GM23338 (cell line): Measurements from ENCODE around the gene FAM83C. TPM values are rescaled to one million over a fixed set of nuclear protein-coding genes. Genes with fewer than 3 reads are reported as not detected.
A peak's percentile ranks its signal among the peaks of the same experiment; 100 is the strongest.

ENCODE experiments used
- ATAC-seq: fragments of 200-7000 bp; cut with Tn5 transposase; 3 replicates; pipeline ENCODE4 v1.9.1; 2020
- DNase-seq: peaks from one replicate; pipeline ENCODE4 v3.0.0-alpha.2; 2015; ENCODE audit warnings: low spot score
- H2AFZ ChIP-seq: fragments of 200-600 bp; sonication (generic); 2 replicates; pipeline ENCODE4 v1.8.0; 2016; ENCODE audit warnings: antibody characterized with exemption, mild to moderate bottlenecking, moderate library complexity
- H3F3A ChIP-seq: fragments of 200-600 bp; sonication (generic); replicated peaks from 2 replicates; pipeline ENCODE4 v1.8.0; 2017; ENCODE audit warnings: antibody characterized with exemption, mixed run types, low read depth
- H3K27ac ChIP-seq: fragments of 200-600 bp; sonication (generic); 2 replicates; pipeline ENCODE4 v1.6.1; 2016; ENCODE audit warnings: low read depth
- H3K27me3 ChIP-seq: fragments of 200-600 bp; sonication (generic); 2 replicates; pipeline ENCODE4 v1.8.0; 2016; ENCODE audit warnings: mild to moderate bottlenecking, mixed run types, moderate library complexity; ENCODE audit not compliant: insufficient read depth
- H3K36me3 ChIP-seq: fragments of 200-600 bp; sonication (generic); 2 replicates; pipeline ENCODE4 v1.8.0; 2016; ENCODE audit warnings: mild to moderate bottlenecking; ENCODE audit not compliant: insufficient read depth
- H3K4me1 ChIP-seq: fragments of 200-600 bp; sonication (generic); 2 replicates; pipeline ENCODE4 v1.8.0; 2016; ENCODE audit warnings: mild to moderate bottlenecking, moderate library complexity; ENCODE audit not compliant: insufficient read depth
- H3K4me2 ChIP-seq: fragments of 200-600 bp; sonication (generic); 2 replicates; pipeline ENCODE4 v1.7.1; 2017; ENCODE audit warnings: mixed run types
- H3K4me3 ChIP-seq: fragments of 200-600 bp; sonication (generic); 2 replicates; pipeline ENCODE4 v1.6.1; 2016; ENCODE audit warnings: mixed run types
- H3K79me2 ChIP-seq: fragments of 200-600 bp; sonication (generic); replicated peaks from 2 replicates; pipeline ENCODE4 v1.8.0; 2017; ENCODE audit warnings: mild to moderate bottlenecking; ENCODE audit not compliant: insufficient read depth
- H3K9me2 ChIP-seq: fragments of 200-600 bp; sonication (generic); 2 replicates; pipeline ENCODE4 v1.8.0; 2017; ENCODE audit not compliant: insufficient read depth
- H4K20me1 ChIP-seq: fragments of 200-600 bp; sonication (generic); replicated peaks from 2 replicates; pipeline ENCODE4 v1.8.0; 2017; ENCODE audit warnings: mild to moderate bottlenecking; ENCODE audit not compliant: insufficient read depth
- H3K27ac Mint-ChIP-seq: 2 replicates; pipeline ENCODE4 v1.8.0; 2020; ENCODE audit warnings: inconsistent platforms, mild to moderate bottlenecking, moderate library complexity, mixed read lengths
- H3K27me3 Mint-ChIP-seq: 3 replicates; pipeline ENCODE4 v1.8.0; 2022; ENCODE audit warnings: low read depth, mild to moderate bottlenecking, moderate library complexity, mixed read lengths, inconsistent platforms; ENCODE audit not compliant: insufficient read depth, poor library complexity
- H3K36me3 Mint-ChIP-seq: 3 replicates; pipeline ENCODE4 v1.8.0; 2021; ENCODE audit warnings: low read depth, mild to moderate bottlenecking, inconsistent platforms, moderate library complexity, mixed read lengths
- H3K4me1 Mint-ChIP-seq: 3 replicates; pipeline ENCODE4 v1.8.0; 2020; ENCODE audit warnings: mild to moderate bottlenecking, inconsistent platforms, mixed read lengths
- H3K4me3 Mint-ChIP-seq: 3 replicates; pipeline ENCODE4 v1.8.0; 2021; ENCODE audit warnings: moderate library complexity, mild to moderate bottlenecking, inconsistent platforms, mixed read lengths
- H3K9me3 Mint-ChIP-seq: 3 replicates; pipeline ENCODE4 v1.8.0; 2020; ENCODE audit warnings: moderate library complexity, mild to moderate bottlenecking, inconsistent platforms, mixed read lengths
- CREB1 ChIP-seq: fragments of 250-450 bp; sonication (Bioruptor Pico); IDR thresholded peaks from 2 replicates; pipeline ENCODE4 v1.5.0; 2020; ENCODE audit warnings: low read depth, mild to moderate bottlenecking, moderate library complexity
- CTCF ChIP-seq, 2 experiments: fragments of 200-600 bp in 1 of 2; sonication (generic) in 1 of 2; conservative IDR thresholded peaks; 2 replicates each; pipeline versions ENCODE4 v1.5.1 to v1.6.1; 2016 to 2017; ENCODE audit warnings: antibody characterized with exemption in 2 of 2, low read depth in 2 of 2, mild to moderate bottlenecking in 2 of 2, moderate library complexity in 1 of 2
- ETS1 ChIP-seq: IDR thresholded peaks from 2 replicates; pipeline ENCODE4 v1.6.1; 2016; ENCODE audit warnings: antibody characterized with exemption
- EZH2phosphoT487 ChIP-seq: fragments of 200-600 bp; sonication (generic); IDR thresholded peaks from one replicate; pipeline ENCODE4 v1.8.1; 2018; ENCODE audit warnings: antibody characterized with exemption; ENCODE audit not compliant: unreplicated experiment
- NANOG ChIP-seq: IDR thresholded peaks from 2 replicates; pipeline ENCODE4 v1.6.1; 2016; ENCODE audit warnings: antibody characterized with exemption, borderline replicate concordance
- POLR2AphosphoS5 ChIP-seq: IDR thresholded peaks from 2 replicates; pipeline ENCODE4 v1.6.1; 2016; ENCODE audit warnings: antibody characterized with exemption, low read depth
- STAT1 ChIP-seq: IDR thresholded peaks from one replicate; pipeline ENCODE4 v1.6.1; 2016; ENCODE audit warnings: antibody characterized with exemption; ENCODE audit not compliant: unreplicated experiment
- ZNF462 ChIP-seq: fragments of 250-450 bp; sonication (Bioruptor Pico); IDR thresholded peaks from 2 replicates; pipeline ENCODE4 v1.5.0; 2020; ENCODE audit warnings: mild to moderate bottlenecking, moderate library complexity
- polyA plus RNA-seq: library from polyadenylated mRNA; unstranded; fragments of >200 nt; fragmentation: Nextera tagmentation; extraction: Ambion mirVana; gene quantifications from 2 replicates; pipeline ENCODE4 v1.2.1, GENCODE V29; 2016
- total RNA-seq: library from RNA; depleted of rRNA; stranded (reverse); fragments of >200 nt; shearing (Covaris generic); gene quantifications from 2 replicates; pipeline ENCODE4 v1.2.3, GENCODE V29; 2014

Gene FAM83C
- total and polyA plus RNA-seq, 2 experiments from 2014 or later, result 0.10 TPM; not detected in 1

DNA sequence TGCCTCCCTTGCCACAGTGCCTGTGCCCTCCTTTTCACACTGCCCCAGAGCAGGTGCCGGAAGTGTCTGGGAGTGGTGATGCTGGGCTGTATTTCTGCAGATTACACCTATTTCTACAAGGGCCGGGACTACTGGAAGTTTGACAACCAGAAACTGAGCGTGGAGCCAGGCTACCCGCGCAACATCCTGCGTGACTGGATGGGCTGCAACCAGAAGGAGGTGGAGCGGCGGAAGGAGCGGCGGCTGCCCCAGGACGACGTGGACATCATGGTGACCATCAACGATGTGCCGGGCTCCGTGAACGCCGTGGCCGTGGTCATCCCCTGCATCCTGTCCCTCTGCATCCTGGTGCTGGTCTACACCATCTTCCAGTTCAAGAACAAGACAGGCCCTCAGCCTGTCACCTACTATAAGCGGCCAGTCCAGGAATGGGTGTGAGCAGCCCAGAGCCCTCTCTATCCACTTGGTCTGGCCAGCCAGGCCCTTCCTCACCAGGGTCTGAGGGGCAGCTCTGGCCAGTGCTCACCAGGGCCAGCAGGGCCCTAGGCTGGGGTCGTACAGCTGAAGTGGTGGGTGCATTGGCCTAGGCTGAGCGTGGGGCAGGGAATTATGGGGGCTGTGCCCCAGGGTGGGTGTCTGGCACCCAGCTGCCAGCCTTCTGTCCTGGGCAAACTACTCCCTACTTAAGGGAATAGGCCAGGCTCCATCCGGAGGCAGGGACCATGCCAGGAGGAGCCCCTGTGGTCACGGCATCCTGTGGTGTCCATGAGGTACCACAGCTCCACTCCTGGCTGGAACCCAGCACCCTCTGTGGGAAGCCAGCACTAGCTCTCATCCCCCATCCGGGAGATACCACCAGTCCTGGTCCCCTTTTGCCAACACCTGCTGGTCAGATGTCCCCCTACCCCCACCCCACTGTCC, 17.8 kb downstream of the FAM83C start (continued):
- TF ChIP-seq ETS1 (no peak), NANOG (no peak), POLR2AphosphoS5 (no peak), EZH2phosphoT487 (no peak), STAT1 (no peak)

- H3K36me3 Mint-ChIP-seq, result peaks cover 6% of the 10 kb centered on the region
- H4K20me1 ChIP-seq, result no peaks in the 10 kb centered on the region
- peak; percentile 75 for DNase-seq
- TF ChIP-seq CREB1 (peak; percentile 54; the same call in 1 of the 2 replicates), NANOG (no peak)
- no peak overlapping the region for H3K27ac ChIP-seq
- no peak overlapping the region; the same call in 2 of the 3 replicates for H3K4me3 Mint-ChIP-seq
- ATAC-seq, result peak; percentile 35
- no peak overlapping the region for H3K4me3 ChIP-seq
- H3K79me2 ChIP-seq, result 0 out of 2 replicates have a peak, but pooled peaks cover 7% of the 10 kb centered on the region
- no peak overlapping the region for H2AFZ ChIP-seq
- no peaks in the 10 kb centered on the region for H3K9me2 ChIP-seq
- H3F3A ChIP-seq, result peaks cover 12% of the 10 kb centered on the region
- peaks cover 41% of the 10 kb centered on the region for H3K27me3 Mint-ChIP-seq
- H3K27ac Mint-ChIP-seq, result no peak overlapping the region
- peaks cover 2% of the 10 kb centered on the region; the same call in 1 of the 2 replicates for H3K36me3 ChIP-seq
- H3K4me1 ChIP-seq, result peaks cover 13% of the 10 kb centered on the region
- H3K4me1 Mint-ChIP-seq, result peaks cover 25% of the 10 kb centered on the region
- H3K4me2 ChIP-seq, result no peak overlapping the region
- H3K27me3 ChIP-seq, result no peaks in the 10 kb centered on the region
- no peaks in the 10 kb centered on the region; the same call in 2 of the 3 replicates for H3K9me3 Mint-ChIP-seq
Measured at GRCh38 chr20:35273449-35274171, 18.6 kb downstream of the FAM83C start.

- Histone ChIP-seq H3K36me3 (no peaks in the 10 kb centered on the region), H3K27ac (no peak overlapping the region), H3K4me2 (no peak overlapping the region), H2AFZ (no peak overlapping the region), H3K9me2 (no peaks in the 10 kb centered on the region), H3K79me2 (0 out of 2 replicates have a peak, but pooled peaks cover 4% of the 10 kb centered on the region), H3K4me3 (no peak overlapping the region), H3F3A (0 out of 2 replicates have a peak, but pooled peaks cover 12% of the 10 kb centered on the region), H3K4me1 (peaks cover 10% of the 10 kb centered on the region), H4K20me1 (no peaks in the 10 kb centered on the region), H3K27me3 (no peaks in the 10 kb centered on the region)
- DNase-seq, result no peak
- H3K4me3 Mint-ChIP-seq, result no peak overlapping the region
- no peaks in the 10 kb centered on the region; the same call in 2 of the 3 replicates for H3K36me3 Mint-ChIP-seq
- H3K4me1 Mint-ChIP-seq, result peaks cover 19% of the 10 kb centered on the region
- no peaks in the 10 kb centered on the region for H3K9me3 Mint-ChIP-seq
- no peak for ATAC-seq
- H3K27me3 Mint-ChIP-seq, result peaks cover 32% of the 10 kb centered on the region
- H3K27ac Mint-ChIP-seq, result no peak overlapping the region
- TF ChIP-seq ZNF462 (CRISPR knock-in tag) (no peak), CTCF (conservative IDR thresholded peaks at IDR 0.05; ENCODE audit: low read depth in 2 of 2) (no peak)
Measured at GRCh38 chr20:35271904-35272303, 20.3 kb downstream of the FAM83C start.
